ENCODE results near the gene STAB1. TPM values are rescaled to one million over a fixed set of nuclear protein-coding genes. Genes with fewer than 3 reads are reported as not detected.

Gene STAB1
- total and polyA plus RNA-seq, 10 of the 15 experiments (the other 5 are each of a cell fraction or from before 2014, with no cell fraction given), result 0.46 TPM; not detected in 9

GRCh38 chr3:52557011-52557960 is 62.1 kb downstream of the STAB1 start:
- no peaks in the 10 kb centered on the region for H3K79me2 ChIP-seq (ENCODE audit: control insufficient read depth, insufficient read depth, low read length)
- no peak overlapping the region for H3K4me2 ChIP-seq (ENCODE audit: control insufficient read depth, insufficient read depth)
- H3K27ac ChIP-seq (ENCODE audit: control insufficient read depth, insufficient read depth), result no peak overlapping the region
- H3K36me3 ChIP-seq (ENCODE audit: control insufficient read depth in 2 of 2, insufficient read depth in 2 of 2, low read length in 1 of 2), result peaks cover 7 to 37% of the 10 kb centered on the region in 2 experiments
- H2AFZ ChIP-seq (ENCODE audit: control insufficient read depth, low read depth, low read length), result no peak overlapping the region
- ChIA-PET POLR2A (interaction anchor here (1.3 kb wide), 1 partner anchor 18 kb away, joined by 4 read pairs; no protein-coding TSS in a partner anchor), RAD21 (ENCODE audit: unreplicated experiment) (no interaction called here), SMC1A (ENCODE audit: uncharacterized antibody, unreplicated experiment) (no interaction called here), CTCF (interaction anchor here (1.0 kb wide), 1 partner anchor 10 kb away, joined by 3 read pairs; no protein-coding TSS in a partner anchor)
- WGBS (ENCODE audit: insufficient coverage, insufficient replicate concordance, low lambda C conversion rate, missing lambda C conversion rate), result 85% methylated on average over 9 of the region's 9 CpGs
- H4K20me1 ChIP-seq (ENCODE audit: control insufficient read depth, insufficient read depth), result no peaks in the 10 kb centered on the region
- in situ Hi-C loops (cut with MboI), result no loop called here
- intact Hi-C loops (cut with micrococcal nuclease; ENCODE audit: unreplicated experiment), result no loop called here
- BruUV-seq (replicated peaks), result no TSS peak
- FAIRE-seq (no peak), ATAC-seq (no peak), DNase-seq (ENCODE audit: low read depth, low spot score) (no peak)
- H3K27me3 ChIP-seq (replicated peaks in 1 of 2; ENCODE audit: control insufficient read depth in 2 of 2, insufficient read depth in 2 of 2, low read length in 1 of 2), result no peaks in the 10 kb centered on the region
- no peak overlapping the region for H3K9ac ChIP-seq (ENCODE audit: control insufficient read depth, insufficient read depth, low read length)
- no peaks in the 10 kb centered on the region for H3K9me3 ChIP-seq (replicated peaks; ENCODE audit: control insufficient read depth, insufficient read depth, low read length)
- H3K4me1 ChIP-seq (ENCODE audit: control insufficient read depth, insufficient read depth, low read length), result no peaks in the 10 kb centered on the region
- H3K4me3 ChIP-seq, result no peak overlapping the region
- TF ChIP-seq, protein P1, sequence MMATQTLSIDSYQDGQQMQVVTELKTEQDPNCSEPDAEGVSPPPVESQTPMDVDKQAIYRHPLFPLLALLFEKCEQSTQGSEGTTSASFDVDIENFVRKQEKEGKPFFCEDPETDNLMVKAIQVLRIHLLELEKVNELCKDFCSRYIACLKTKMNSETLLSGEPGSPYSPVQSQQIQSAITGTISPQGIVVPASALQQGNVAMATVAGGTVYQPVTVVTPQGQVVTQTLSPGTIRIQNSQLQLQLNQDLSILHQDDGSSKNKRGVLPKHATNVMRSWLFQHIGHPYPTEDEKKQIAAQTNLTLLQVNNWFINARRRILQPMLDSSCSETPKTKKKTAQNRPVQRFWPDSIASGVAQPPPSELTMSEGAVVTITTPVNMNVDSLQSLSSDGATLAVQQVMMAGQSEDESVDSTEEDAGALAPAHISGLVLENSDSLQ (IDR thresholded peaks at IDR 0.05), result no peak
- TF ChIP-seq CBFB (IDR thresholded peaks at IDR 0.05; ENCODE audit: low read depth) (no peak), EGR1 (IDR thresholded peaks at IDR 0.05; ENCODE audit: borderline replicate concordance in 1 of 2, low read depth in 2 of 2, low read length in 2 of 2) (no peak), IKZF2 (IDR thresholded peaks at IDR 0.05) (no peak), SIN3A (IDR thresholded peaks at IDR 0.05; ENCODE audit: low read depth, low read length) (no peak), HDAC6 (IDR thresholded peaks at IDR 0.05; ENCODE audit: unreplicated experiment) (no peak), CHD1 (IDR thresholded peaks at IDR 0.05; ENCODE audit: low read depth, low read length) (no peak), NFYB (IDR thresholded peaks at IDR 0.05; ENCODE audit: insufficient read depth, low read depth, low read length) (no peak), NR2F1 (conservative IDR thresholded peaks at IDR 0.05) (no peak), SP1 (IDR thresholded peaks at IDR 0.05; ENCODE audit: low read depth, low read length) (no peak), E4F1 (IDR thresholded peaks at IDR 0.05; ENCODE audit: borderline replicate concordance, partially characterized antibody) (no peak), CREM (IDR thresholded peaks at IDR 0.05; ENCODE audit: low read depth) (no peak), RBBP5 (conservative IDR thresholded peaks at IDR 0.05) (no peak), FOXK2 (IDR thresholded peaks at IDR 0.05) (no peak), POLR2AphosphoS5 (IDR thresholded peaks at IDR 0.05; ENCODE audit: low read length) (no peak)
- TF ChIP-seq, protein P2, sequence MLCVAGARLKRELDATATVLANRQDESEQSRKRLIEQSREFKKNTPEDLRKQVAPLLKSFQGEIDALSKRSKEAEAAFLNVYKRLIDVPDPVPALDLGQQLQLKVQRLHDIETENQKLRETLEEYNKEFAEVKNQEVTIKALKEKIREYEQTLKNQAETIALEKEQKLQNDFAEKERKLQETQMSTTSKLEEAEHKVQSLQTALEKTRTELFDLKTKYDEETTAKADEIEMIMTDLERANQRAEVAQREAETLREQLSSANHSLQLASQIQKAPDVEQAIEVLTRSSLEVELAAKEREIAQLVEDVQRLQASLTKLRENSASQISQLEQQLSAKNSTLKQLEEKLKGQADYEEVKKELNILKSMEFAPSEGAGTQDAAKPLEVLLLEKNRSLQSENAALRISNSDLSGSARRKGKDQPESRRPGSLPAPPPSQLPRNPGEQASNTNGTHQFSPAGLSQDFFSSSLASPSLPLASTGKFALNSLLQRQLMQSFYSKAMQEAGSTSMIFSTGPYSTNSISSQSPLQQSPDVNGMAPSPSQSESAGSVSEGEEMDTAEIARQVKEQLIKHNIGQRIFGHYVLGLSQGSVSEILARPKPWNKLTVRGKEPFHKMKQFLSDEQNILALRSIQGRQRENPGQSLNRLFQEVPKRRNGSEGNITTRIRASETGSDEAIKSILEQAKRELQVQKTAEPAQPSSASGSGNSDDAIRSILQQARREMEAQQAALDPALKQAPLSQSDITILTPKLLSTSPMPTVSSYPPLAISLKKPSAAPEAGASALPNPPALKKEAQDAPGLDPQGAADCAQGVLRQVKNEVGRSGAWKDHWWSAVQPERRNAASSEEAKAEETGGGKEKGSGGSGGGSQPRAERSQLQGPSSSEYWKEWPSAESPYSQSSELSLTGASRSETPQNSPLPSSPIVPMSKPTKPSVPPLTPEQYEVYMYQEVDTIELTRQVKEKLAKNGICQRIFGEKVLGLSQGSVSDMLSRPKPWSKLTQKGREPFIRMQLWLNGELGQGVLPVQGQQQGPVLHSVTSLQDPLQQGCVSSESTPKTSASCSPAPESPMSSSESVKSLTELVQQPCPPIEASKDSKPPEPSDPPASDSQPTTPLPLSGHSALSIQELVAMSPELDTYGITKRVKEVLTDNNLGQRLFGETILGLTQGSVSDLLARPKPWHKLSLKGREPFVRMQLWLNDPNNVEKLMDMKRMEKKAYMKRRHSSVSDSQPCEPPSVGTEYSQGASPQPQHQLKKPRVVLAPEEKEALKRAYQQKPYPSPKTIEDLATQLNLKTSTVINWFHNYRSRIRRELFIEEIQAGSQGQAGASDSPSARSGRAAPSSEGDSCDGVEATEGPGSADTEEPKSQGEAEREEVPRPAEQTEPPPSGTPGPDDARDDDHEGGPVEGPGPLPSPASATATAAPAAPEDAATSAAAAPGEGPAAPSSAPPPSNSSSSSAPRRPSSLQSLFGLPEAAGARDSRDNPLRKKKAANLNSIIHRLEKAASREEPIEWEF (IDR thresholded peaks at IDR 0.05; ENCODE audit: insufficient replicate concordance, low read depth, low read length), result no peak

Data from GM12878 (cell line).